ENCODE results near the gene EEIG2.

The EEIG2 gene

GRCh38 chr1:108531444-108531843, 28.5 kb upstream of the EEIG2 start:
- Histone ChIP-seq H3K4me3 (ENCODE audit: low read depth in 1 of 2, low read length in 2 of 2) (no peak overlapping the region), H4K20me1 (ENCODE audit: insufficient read depth, low read length) (no peaks in the 10 kb centered on the region), H2AFZ (ENCODE audit: low read depth, low read length) (no peak overlapping the region), H3K4me1 (ENCODE audit: insufficient read depth, low read length) (no peaks in the 10 kb centered on the region), H3K9me3 (ENCODE audit: insufficient read depth, low read length, severe bottlenecking) (no peaks in the 10 kb centered on the region), H3K36me3 (ENCODE audit: insufficient read depth, low read length) (no peaks in the 10 kb centered on the region), H3K4me2 (ENCODE audit: insufficient read depth, low read length) (no peak overlapping the region), H3K27ac (ENCODE audit: low read length) (no peak overlapping the region), H3K79me2 (ENCODE audit: insufficient read depth, low read length) (no peaks in the 10 kb centered on the region), H3K27me3 (ENCODE audit: insufficient read depth, low read length, poor library complexity) (no peaks in the 10 kb centered on the region), H3K9ac (ENCODE audit: low read depth, low read length) (no peak overlapping the region)
- TF ChIP-seq CTCF (IDR thresholded peaks at IDR 0.05; ENCODE audit: borderline replicate concordance, extremely low read depth, low read length, poor library complexity, severe bottlenecking): no peak
- no peak for TF ChIP-seq EZH2 (IDR thresholded peaks at IDR 0.05; ENCODE audit: borderline replicate concordance, low read depth, low read length, severe bottlenecking)
- DNase-seq (no peak), ATAC-seq (ENCODE audit: insufficient read depth, low read depth) (no peak)

- no peak overlapping the region for H3K9ac ChIP-seq (ENCODE audit: low read depth, low read length)
- ATAC-seq (ENCODE audit: insufficient read depth, low read depth): no peak
- H3K27ac ChIP-seq (ENCODE audit: low read length): no peak overlapping the region
- H4K20me1 ChIP-seq (ENCODE audit: insufficient read depth, low read length): no peaks in the 10 kb centered on the region
- H3K27me3 ChIP-seq (ENCODE audit: insufficient read depth, low read length, poor library complexity): no peaks in the 10 kb centered on the region
- DNase-seq: no peak
- no peaks in the 10 kb centered on the region for H3K36me3 ChIP-seq (ENCODE audit: insufficient read depth, low read length)
- H3K9me3 ChIP-seq (ENCODE audit: insufficient read depth, low read length, severe bottlenecking): no peaks in the 10 kb centered on the region
- no peaks in the 10 kb centered on the region for H3K79me2 ChIP-seq (ENCODE audit: insufficient read depth, low read length)
- H2AFZ ChIP-seq (ENCODE audit: low read depth, low read length): no peak overlapping the region
- no peaks in the 10 kb centered on the region for H3K4me1 ChIP-seq (ENCODE audit: insufficient read depth, low read length)
- H3K4me2 ChIP-seq (ENCODE audit: insufficient read depth, low read length): no peak overlapping the region
- TF ChIP-seq EZH2 (IDR thresholded peaks at IDR 0.05; ENCODE audit: borderline replicate concordance, low read depth, low read length, severe bottlenecking) (no peak), CTCF (IDR thresholded peaks at IDR 0.05; ENCODE audit: borderline replicate concordance, extremely low read depth, low read length, poor library complexity, severe bottlenecking) (no peak)
- H3K4me3 ChIP-seq (ENCODE audit: low read depth in 1 of 2, low read length in 2 of 2): no peak overlapping the region
Observed at GRCh38 chr1:108532730-108533129, 27.2 kb upstream of the EEIG2 start.

- Histone ChIP-seq H4K20me1 (ENCODE audit: insufficient read depth, low read length) (no peaks in the 10 kb centered on the region), H3K4me2 (ENCODE audit: insufficient read depth, low read length) (no peak overlapping the region), H2AFZ (ENCODE audit: low read depth, low read length) (no peak overlapping the region), H3K4me1 (ENCODE audit: insufficient read depth, low read length) (no peaks in the 10 kb centered on the region), H3K9ac (ENCODE audit: low read depth, low read length) (no peak overlapping the region), H3K27ac (ENCODE audit: low read length) (no peak overlapping the region), H3K4me3 (ENCODE audit: low read depth in 1 of 2, low read length in 2 of 2) (no peak overlapping the region), H3K36me3 (ENCODE audit: insufficient read depth, low read length) (no peaks in the 10 kb centered on the region), H3K9me3 (ENCODE audit: insufficient read depth, low read length, severe bottlenecking) (no peaks in the 10 kb centered on the region), H3K79me2 (ENCODE audit: insufficient read depth, low read length) (no peaks in the 10 kb centered on the region), H3K27me3 (ENCODE audit: insufficient read depth, low read length, poor library complexity) (no peaks in the 10 kb centered on the region)
- DNase-seq (no peak), ATAC-seq (ENCODE audit: insufficient read depth, low read depth) (0 out of 3 replicates have a peak, but pooled peaks have one; percentile 24)
- TF ChIP-seq EZH2 (IDR thresholded peaks at IDR 0.05; ENCODE audit: borderline replicate concordance, low read depth, low read length, severe bottlenecking): no peak
- no peak for TF ChIP-seq CTCF (IDR thresholded peaks at IDR 0.05; ENCODE audit: borderline replicate concordance, extremely low read depth, low read length, poor library complexity, severe bottlenecking)
Observed at GRCh38 chr1:108533351-108534083, 26.4 kb upstream of the EEIG2 start.

All from DND-41 (cell line).